ENCODE results near the gene POU6F2.
"Not testable (repeated sequence)": the region's sequence is repeated elsewhere in the genome, so short reads cannot be mapped to it uniquely, and the experiment has no call there.

POU6F2 gene

GRCh38 chr7:39187130-39187529 lies 209.4 kb downstream of the POU6F2 start:
- no peak for TF ChIP-seq EZH2phosphoT487 (IDR thresholded peaks at IDR 0.05; ENCODE audit: borderline replicate concordance, low read length)
- TF ChIP-seq, protein P1, sequence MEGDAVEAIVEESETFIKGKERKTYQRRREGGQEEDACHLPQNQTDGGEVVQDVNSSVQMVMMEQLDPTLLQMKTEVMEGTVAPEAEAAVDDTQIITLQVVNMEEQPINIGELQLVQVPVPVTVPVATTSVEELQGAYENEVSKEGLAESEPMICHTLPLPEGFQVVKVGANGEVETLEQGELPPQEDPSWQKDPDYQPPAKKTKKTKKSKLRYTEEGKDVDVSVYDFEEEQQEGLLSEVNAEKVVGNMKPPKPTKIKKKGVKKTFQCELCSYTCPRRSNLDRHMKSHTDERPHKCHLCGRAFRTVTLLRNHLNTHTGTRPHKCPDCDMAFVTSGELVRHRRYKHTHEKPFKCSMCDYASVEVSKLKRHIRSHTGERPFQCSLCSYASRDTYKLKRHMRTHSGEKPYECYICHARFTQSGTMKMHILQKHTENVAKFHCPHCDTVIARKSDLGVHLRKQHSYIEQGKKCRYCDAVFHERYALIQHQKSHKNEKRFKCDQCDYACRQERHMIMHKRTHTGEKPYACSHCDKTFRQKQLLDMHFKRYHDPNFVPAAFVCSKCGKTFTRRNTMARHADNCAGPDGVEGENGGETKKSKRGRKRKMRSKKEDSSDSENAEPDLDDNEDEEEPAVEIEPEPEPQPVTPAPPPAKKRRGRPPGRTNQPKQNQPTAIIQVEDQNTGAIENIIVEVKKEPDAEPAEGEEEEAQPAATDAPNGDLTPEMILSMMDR (IDR thresholded peaks at IDR 0.05; ENCODE audit: low read depth, low read length, poor library complexity, severe bottlenecking), result no peak
- H3K27me3 ChIP-seq (ENCODE audit: control insufficient read depth, low read length), result no peaks in the 10 kb centered on the region
- no peaks in the 10 kb centered on the region for H3K36me3 ChIP-seq (ENCODE audit: control insufficient read depth, low read length)
- H3K4me1 ChIP-seq (ENCODE audit: control insufficient read depth, low read length), result no peaks in the 10 kb centered on the region
- no peaks in the 10 kb centered on the region for H4K20me1 ChIP-seq (ENCODE audit: control insufficient read depth, insufficient read depth, low read depth, low read length)
- no peaks in the 10 kb centered on the region for H3K79me2 ChIP-seq (ENCODE audit: control insufficient read depth, low read length)
- no peak overlapping the region for H3K4me2 ChIP-seq (ENCODE audit: low read length)
- no peak overlapping the region for H3K27ac ChIP-seq (ENCODE audit: low read depth, low read length)
- H3F3A ChIP-seq (ENCODE audit: control insufficient read depth, insufficient read depth), result no peaks in the 10 kb centered on the region
- no peak overlapping the region for H3K4me3 ChIP-seq (ENCODE audit: low read length)
- no peaks in the 10 kb centered on the region for H3K9me2 ChIP-seq (replicated peaks; ENCODE audit: control insufficient read depth, low read length)
- H3K9me3 ChIP-seq (ENCODE audit: control insufficient read depth, insufficient read depth, low read length), result no peaks in the 10 kb centered on the region

GRCh38 chr7:39192476-39192875 lies 214.8 kb downstream of the POU6F2 start:
- H3K4me2 ChIP-seq (ENCODE audit: low read length), result no peak overlapping the region
- H3K9me2 ChIP-seq (replicated peaks; ENCODE audit: control insufficient read depth, low read length), result no peaks in the 10 kb centered on the region
- no peak for TF ChIP-seq EZH2phosphoT487 (IDR thresholded peaks at IDR 0.05; ENCODE audit: borderline replicate concordance, low read length)
- TF ChIP-seq, protein P1 (IDR thresholded peaks at IDR 0.05; ENCODE audit: low read depth, low read length, poor library complexity, severe bottlenecking), result no peak
- no peaks in the 10 kb centered on the region for H4K20me1 ChIP-seq (ENCODE audit: control insufficient read depth, insufficient read depth, low read depth, low read length)
- no peaks in the 10 kb centered on the region for H3K4me1 ChIP-seq (ENCODE audit: control insufficient read depth, low read length)
- H3K4me3 ChIP-seq (ENCODE audit: low read length), result no peak overlapping the region
- H3K9me3 ChIP-seq (ENCODE audit: control insufficient read depth, insufficient read depth, low read length), result no peaks in the 10 kb centered on the region
- no peaks in the 10 kb centered on the region for H3K27me3 ChIP-seq (ENCODE audit: control insufficient read depth, low read length)
- H3F3A ChIP-seq (ENCODE audit: control insufficient read depth, insufficient read depth), result no peaks in the 10 kb centered on the region
- no peaks in the 10 kb centered on the region for H3K79me2 ChIP-seq (ENCODE audit: control insufficient read depth, low read length)
- H3K36me3 ChIP-seq (ENCODE audit: control insufficient read depth, low read length), result no peaks in the 10 kb centered on the region
- no peak overlapping the region for H3K27ac ChIP-seq (ENCODE audit: low read depth, low read length)

- not testable (repeated sequence) for H3K79me2 ChIP-seq (ENCODE audit: control insufficient read depth, low read length); H3K4me1 ChIP-seq (ENCODE audit: control insufficient read depth, low read length); H3K27me3 ChIP-seq (ENCODE audit: control insufficient read depth, low read length); H3K4me2 ChIP-seq (ENCODE audit: low read length); H3K36me3 ChIP-seq (ENCODE audit: control insufficient read depth, low read length); H3F3A ChIP-seq (ENCODE audit: control insufficient read depth, insufficient read depth); H4K20me1 ChIP-seq (ENCODE audit: control insufficient read depth, insufficient read depth, low read depth, low read length); H3K9me2 ChIP-seq (replicated peaks; ENCODE audit: control insufficient read depth, low read length); H3K4me3 ChIP-seq (ENCODE audit: low read length); H3K27ac ChIP-seq (ENCODE audit: low read depth, low read length); H3K9me3 ChIP-seq (ENCODE audit: control insufficient read depth, insufficient read depth, low read length)
Observed at GRCh38 chr7:39194388-39194787, 216.7 kb downstream of the POU6F2 start.

GRCh38 chr7:39195967-39196366 lies 218.3 kb downstream of the POU6F2 start:
- H3K4me3 ChIP-seq (ENCODE audit: low read length), result no peak overlapping the region
- no peaks in the 10 kb centered on the region for H3K9me2 ChIP-seq (replicated peaks; ENCODE audit: control insufficient read depth, low read length)
- H4K20me1 ChIP-seq (ENCODE audit: control insufficient read depth, insufficient read depth, low read depth, low read length), result no peaks in the 10 kb centered on the region
- H3K4me1 ChIP-seq (ENCODE audit: control insufficient read depth, low read length), result no peaks in the 10 kb centered on the region
- H3K9me3 ChIP-seq (ENCODE audit: control insufficient read depth, insufficient read depth, low read length), result no peaks in the 10 kb centered on the region
- no peaks in the 10 kb centered on the region for H3K27me3 ChIP-seq (ENCODE audit: control insufficient read depth, low read length)
- no peaks in the 10 kb centered on the region for H3K79me2 ChIP-seq (ENCODE audit: control insufficient read depth, low read length)
- no peaks in the 10 kb centered on the region for H3F3A ChIP-seq (ENCODE audit: control insufficient read depth, insufficient read depth)
- no peak overlapping the region for H3K4me2 ChIP-seq (ENCODE audit: low read length)
- no peaks in the 10 kb centered on the region for H3K36me3 ChIP-seq (ENCODE audit: control insufficient read depth, low read length)
- TF ChIP-seq, protein P1 (IDR thresholded peaks at IDR 0.05; ENCODE audit: low read depth, low read length, poor library complexity, severe bottlenecking), result no peak
- TF ChIP-seq EZH2phosphoT487 (IDR thresholded peaks at IDR 0.05; ENCODE audit: borderline replicate concordance, low read length), result no peak
- H3K27ac ChIP-seq (ENCODE audit: low read depth, low read length), result no peak overlapping the region

All from DOHH2 (cell line).